ENCODE results near the gene CPTP. TPM values are rescaled to one million over a fixed set of nuclear protein-coding genes. Genes with fewer than 3 reads are reported as not detected.

Gene CPTP
- total RNA-seq, 2 experiments from 2014 or later: 18.5 to 21.4 TPM

- ATAC-seq: no peak
- no peak for DNase-seq
- Mint-ChIP-seq H3K9me3 (ENCODE audit: insufficient read depth) (no peaks in the 10 kb centered on the region), H3K27ac (no peak overlapping the region), H3K36me3 (ENCODE audit: low read depth) (peaks cover 5% of the 10 kb centered on the region), H3K4me1 (ENCODE audit: low read depth) (peaks cover 16% of the 10 kb centered on the region), H3K4me3 (no peak overlapping the region), H3K27me3 (ENCODE audit: low read depth) (no peaks in the 10 kb centered on the region)
- POLR2A ChIA-PET: no interaction called here
- CTCF ChIA-PET: no interaction called here
Measured at GRCh38 chr1:1329304-1330210, 5.0 kb downstream of the CPTP start.

GRCh38 chr1:1330366-1331067 is 5.9 kb downstream of the CPTP start:
- Mint-ChIP-seq H3K4me3 (no peak overlapping the region), H3K9me3 (ENCODE audit: insufficient read depth) (no peaks in the 10 kb centered on the region), H3K4me1 (ENCODE audit: low read depth) (peaks cover 13% of the 10 kb centered on the region), H3K27me3 (ENCODE audit: low read depth) (no peaks in the 10 kb centered on the region), H3K36me3 (ENCODE audit: low read depth) (peaks cover 5% of the 10 kb centered on the region), H3K27ac (no peak overlapping the region)
- ChIA-PET CTCF (interaction anchor here (1.1 kb wide), 1 partner anchor 42 kb away, joined by 4 read pairs; no protein-coding TSS in a partner anchor), POLR2A (no interaction called here)
- no peak for ATAC-seq
- no peak for DNase-seq

- no peaks in the 10 kb centered on the region for H3K27me3 Mint-ChIP-seq (ENCODE audit: low read depth)
- POLR2A ChIA-PET: no interaction called here
- ATAC-seq (no peak), DNase-seq (no peak)
- peaks cover 5% of the 10 kb centered on the region for H3K36me3 Mint-ChIP-seq (ENCODE audit: low read depth)
- no peak within 1 kb of the TSS for H3K27ac Mint-ChIP-seq
- no peak within 1 kb of the TSS for H3K4me3 Mint-ChIP-seq
- H3K4me1 Mint-ChIP-seq (ENCODE audit: low read depth): peaks cover 5% of the 10 kb centered on the region
- H3K9me3 Mint-ChIP-seq (ENCODE audit: insufficient read depth): no peaks in the 10 kb centered on the region
- CTCF ChIA-PET: interaction anchor here (1.1 kb wide), 1 partner anchor 41 kb away, joined by 4 read pairs; no protein-coding TSS in a partner anchor
Measured at GRCh38 chr1:1331068-1331965, 6.7 kb downstream of the CPTP start, which contains the start of gene TAS1R3. TAS1R3 (plus strand) TSS chr1:1331280; CDS start chr1:1331346, 66 bp downstream.

DNA sequence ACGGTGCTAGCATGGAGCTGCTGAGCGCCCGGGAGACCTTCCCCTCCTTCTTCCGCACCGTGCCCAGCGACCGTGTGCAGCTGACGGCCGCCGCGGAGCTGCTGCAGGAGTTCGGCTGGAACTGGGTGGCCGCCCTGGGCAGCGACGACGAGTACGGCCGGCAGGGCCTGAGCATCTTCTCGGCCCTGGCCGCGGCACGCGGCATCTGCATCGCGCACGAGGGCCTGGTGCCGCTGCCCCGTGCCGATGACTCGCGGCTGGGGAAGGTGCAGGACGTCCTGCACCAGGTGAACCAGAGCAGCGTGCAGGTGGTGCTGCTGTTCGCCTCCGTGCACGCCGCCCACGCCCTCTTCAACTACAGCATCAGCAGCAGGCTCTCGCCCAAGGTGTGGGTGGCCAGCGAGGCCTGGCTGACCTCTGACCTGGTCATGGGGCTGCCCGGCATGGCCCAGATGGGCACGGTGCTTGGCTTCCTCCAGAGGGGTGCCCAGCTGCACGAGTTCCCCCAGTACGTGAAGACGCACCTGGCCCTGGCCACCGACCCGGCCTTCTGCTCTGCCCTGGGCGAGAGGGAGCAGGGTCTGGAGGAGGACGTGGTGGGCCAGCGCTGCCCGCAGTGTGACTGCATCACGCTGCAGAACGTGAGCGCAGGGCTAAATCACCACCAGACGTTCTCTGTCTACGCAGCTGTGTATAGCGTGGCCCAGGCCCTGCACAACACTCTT is 7.6 kb downstream of the CPTP start:
- Mint-ChIP-seq H3K4me1 (ENCODE audit: low read depth) (no peaks in the 10 kb centered on the region), H3K27ac (no peak overlapping the region), H3K36me3 (ENCODE audit: low read depth) (peaks cover 5% of the 10 kb centered on the region), H3K27me3 (ENCODE audit: low read depth) (no peaks in the 10 kb centered on the region), H3K9me3 (ENCODE audit: insufficient read depth) (no peaks in the 10 kb centered on the region), H3K4me3 (no peak overlapping the region)
- no peak for ATAC-seq
- ChIA-PET POLR2A (no interaction called here), CTCF (interaction anchor here (1.1 kb wide), 1 partner anchor 40 kb away, joined by 4 read pairs; no protein-coding TSS in a partner anchor)
- DNase-seq: no peak

- POLR2A ChIA-PET: no interaction called here
- Mint-ChIP-seq H3K27me3 (ENCODE audit: low read depth) (no peaks in the 10 kb centered on the region), H3K27ac (no peak overlapping the region), H3K9me3 (ENCODE audit: insufficient read depth) (no peaks in the 10 kb centered on the region), H3K4me1 (ENCODE audit: low read depth) (no peaks in the 10 kb centered on the region), H3K36me3 (ENCODE audit: low read depth) (peaks cover 5% of the 10 kb centered on the region), H3K4me3 (no peak overlapping the region)
- DNase-seq: no peak
- ATAC-seq: no peak
- CTCF ChIA-PET: interaction anchor here (1.6 kb wide), 1 partner anchor 15 kb away, joined by 3 read pairs; no protein-coding TSS in a partner anchor
Measured at GRCh38 chr1:1332774-1333480, 8.3 kb downstream of the CPTP start.

GRCh38 chr1:1333551-1334241 is 9.1 kb downstream of the CPTP start:
- peaks cover 7% of the 10 kb centered on the region for H3K36me3 Mint-ChIP-seq (ENCODE audit: low read depth)
- no peak overlapping the region for H3K27ac Mint-ChIP-seq
- ATAC-seq: no peak
- H3K4me1 Mint-ChIP-seq (ENCODE audit: low read depth): no peaks in the 10 kb centered on the region
- CTCF ChIA-PET: interaction anchor here (1.6 kb wide), 1 partner anchor 14 kb away, joined by 3 read pairs; no protein-coding TSS in a partner anchor
- DNase-seq: no peak
- no peaks in the 10 kb centered on the region for H3K27me3 Mint-ChIP-seq (ENCODE audit: low read depth)
- no peaks in the 10 kb centered on the region for H3K9me3 Mint-ChIP-seq (ENCODE audit: insufficient read depth)
- no peak overlapping the region for H3K4me3 Mint-ChIP-seq
- POLR2A ChIA-PET: no interaction called here

DNA sequence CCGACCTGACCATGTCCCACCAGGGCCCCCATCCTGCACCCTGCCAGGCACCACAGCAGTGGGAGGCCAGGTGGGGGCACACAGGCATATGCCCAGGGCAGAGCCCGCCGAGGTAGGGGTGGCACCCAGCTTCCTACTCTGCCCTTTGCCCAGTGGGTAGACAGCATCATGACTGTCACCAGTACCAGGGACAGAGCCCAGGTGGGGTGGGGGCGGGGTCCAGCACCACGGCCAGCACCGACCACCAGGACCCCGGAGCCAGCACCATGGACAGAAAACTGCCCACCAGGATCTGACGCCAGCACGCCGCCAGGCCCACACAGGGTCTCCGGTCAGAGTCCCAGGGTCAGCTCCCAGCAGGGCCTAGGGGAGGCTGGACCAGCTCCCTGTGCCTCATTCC is 10.2 kb downstream of the CPTP start:
- H3K4me1 Mint-ChIP-seq (ENCODE audit: low read depth): no peaks in the 10 kb centered on the region
- POLR2A ChIA-PET: no interaction called here

DNA sequence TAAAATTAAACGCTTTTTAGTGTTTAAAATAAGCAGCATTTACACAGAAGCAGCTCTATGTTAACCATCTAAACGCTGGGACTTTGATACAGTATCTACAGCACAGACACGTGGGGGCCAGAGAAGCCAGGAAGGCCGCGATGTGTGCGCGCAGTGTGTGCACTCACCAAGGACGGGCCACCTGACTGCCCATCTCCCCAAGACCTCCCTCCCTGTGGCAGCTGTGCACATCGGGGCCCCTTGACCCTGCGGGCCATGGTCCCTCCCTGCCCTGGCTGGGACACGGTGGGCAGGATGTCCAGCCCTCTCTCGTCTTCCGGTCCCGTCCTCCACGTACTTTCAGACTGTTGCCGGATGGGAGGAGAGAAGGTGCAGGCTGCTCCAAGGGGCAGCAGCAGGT is 10.7 kb downstream of the CPTP start:
- ChIA-PET POLR2A (no interaction called here), CTCF (no interaction called here)
- ATAC-seq: no peak
- Mint-ChIP-seq H3K4me3 (no peak overlapping the region), H3K27me3 (ENCODE audit: low read depth) (no peaks in the 10 kb centered on the region), H3K36me3 (ENCODE audit: low read depth) (peaks cover 7% of the 10 kb centered on the region), H3K4me1 (ENCODE audit: low read depth) (no peaks in the 10 kb centered on the region), H3K27ac (no peak overlapping the region), H3K9me3 (ENCODE audit: insufficient read depth) (no peaks in the 10 kb centered on the region)
- DNase-seq: no peak

More for the DNA sequence above, 10.2 kb downstream of the CPTP start:
- Mint-ChIP-seq H3K4me3 (no peak overlapping the region), H3K27me3 (ENCODE audit: low read depth) (no peaks in the 10 kb centered on the region), H3K9me3 (ENCODE audit: insufficient read depth) (no peaks in the 10 kb centered on the region), H3K36me3 (ENCODE audit: low read depth) (peaks cover 9% of the 10 kb centered on the region), H3K27ac (no peak overlapping the region)
- CTCF ChIA-PET: interaction anchor here (1.6 kb wide), 1 partner anchor 13 kb away, joined by 3 read pairs; no protein-coding TSS in a partner anchor
- ATAC-seq: no peak
- DNase-seq: no peak

- H3K36me3 Mint-ChIP-seq (ENCODE audit: low read depth): peaks cover 12% of the 10 kb centered on the region
- DNase-seq (no peak), ATAC-seq (no peak)
- no peak overlapping the region for H3K4me3 Mint-ChIP-seq
- H3K27me3 Mint-ChIP-seq (ENCODE audit: low read depth): no peaks in the 10 kb centered on the region
- ChIA-PET CTCF (no interaction called here), POLR2A (no interaction called here)
- H3K4me1 Mint-ChIP-seq (ENCODE audit: low read depth): no peaks in the 10 kb centered on the region
- H3K27ac Mint-ChIP-seq: no peak overlapping the region
- no peaks in the 10 kb centered on the region for H3K9me3 Mint-ChIP-seq (ENCODE audit: insufficient read depth)
Measured at GRCh38 chr1:1335792-1336248, 11.2 kb downstream of the CPTP start.

DNA sequence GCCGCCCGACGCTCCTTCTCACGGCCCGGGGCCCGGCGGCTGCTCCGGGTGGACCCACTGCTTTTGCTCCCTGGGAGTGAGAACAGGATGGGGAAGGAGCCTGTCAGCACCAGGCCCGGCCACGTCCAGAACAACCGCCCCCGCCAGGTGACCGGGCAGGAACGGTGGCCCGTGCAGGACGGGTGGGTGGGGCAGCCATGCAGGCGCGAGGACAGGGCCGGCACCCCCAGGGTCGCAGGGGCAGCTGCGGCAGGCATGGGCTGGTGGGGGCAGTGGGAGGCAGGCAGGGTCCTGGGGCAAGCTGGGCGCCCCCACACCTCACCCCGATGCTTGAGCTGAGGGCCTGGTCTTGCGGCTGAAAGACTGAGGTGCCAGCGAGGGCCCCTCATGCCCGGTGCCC is 11.8 kb downstream of the CPTP start:
- DNase-seq (no peak), ATAC-seq (no peak)
- no peak overlapping the region for H3K4me3 Mint-ChIP-seq
- ChIA-PET CTCF (no interaction called here), POLR2A (interaction anchor here (0.6 kb wide), 1 partner anchor 22 kb away, joined by 4 read pairs; no protein-coding TSS in a partner anchor)
- H3K27me3 Mint-ChIP-seq (ENCODE audit: low read depth): no peaks in the 10 kb centered on the region
- H3K9me3 Mint-ChIP-seq (ENCODE audit: insufficient read depth): no peaks in the 10 kb centered on the region
- no peak overlapping the region for H3K27ac Mint-ChIP-seq
- peaks cover 18% of the 10 kb centered on the region for H3K36me3 Mint-ChIP-seq (ENCODE audit: low read depth)
- H3K4me1 Mint-ChIP-seq (ENCODE audit: low read depth): no peaks in the 10 kb centered on the region

Measured in activated CD8-positive, alpha-beta T cell treated with anti-CD3 and anti-CD28 coated beads, Interleukin-2, amount 10 ng/mL, durations not matched to agents 7 days and 5 days (primary cell).